Muscle of leg (tissue), 11 donors: ENCODE data around the gene ZSCAN21. TPM values are rescaled to one million over a fixed set of nuclear protein-coding genes. Genes with fewer than 3 reads are reported as not detected.

ENCODE experiments used
- DNase-seq: peaks from one replicate; pipeline ENCODE4 v3.0.0; 2013
- H3K27ac ChIP-seq: one replicate; pipeline ENCODE4 v1.5.1; 2013; ENCODE audit warnings: mild to moderate bottlenecking, low read length, control low read depth
- H3K27me3 ChIP-seq: one replicate; pipeline ENCODE4 v1.6.1; 2013; ENCODE audit warnings: low read length; ENCODE audit not compliant: control insufficient read depth, insufficient read depth
- H3K36me3 ChIP-seq: one replicate; pipeline ENCODE4 v1.6.1; 2013; ENCODE audit warnings: low read length; ENCODE audit not compliant: control insufficient read depth, insufficient read depth
- H3K4me1 ChIP-seq: one replicate; pipeline ENCODE4 v1.6.1; 2013; ENCODE audit warnings: low read length; ENCODE audit not compliant: control insufficient read depth, insufficient read depth
- H3K4me3 ChIP-seq: one replicate; pipeline ENCODE4 v1.5.1; 2013; ENCODE audit warnings: low read length, control low read depth
- H3K9me3 ChIP-seq: replicated peaks from 2 replicates; pipeline ENCODE4 v1.6.1; 2013; ENCODE audit warnings: low read depth, low read length; ENCODE audit not compliant: control insufficient read depth
- WGBS: methylation state at CpG from one replicate; pipeline ENCODE4 v1.1.5; 2013; ENCODE audit warnings: missing lambda C conversion rate; ENCODE audit not compliant: insufficient coverage; 5-methylcytosine and 5-hydroxymethylcytosine counted together
- polyA plus RNA-seq, 8 donors: library from polyadenylated mRNA; unstranded; fragments of 120-200 nt; gene quantifications; one replicate each; pipeline versions ENCODE4 v1.2.1 to v1.2.3, GENCODE V29; 2013; ENCODE audit warnings: inconsistent platforms in 1 of 8, low replicate concordance in 1 of 8; ENCODE audit not compliant: insufficient read length in 8 of 8, insufficient read depth in 1 of 8
- total RNA-seq: library from RNA; stranded (reverse); fragments of 120-200 nt; gene quantifications from one replicate; pipeline ENCODE4 v1.2.4, GENCODE V29; 2013

Gene ZSCAN21
- total and polyA plus RNA-seq, 9 donors: 12.3 to 15.8 (median 13.5) TPM

GRCh38 chr7:100106633-100107032 is 57.1 kb downstream of the ZSCAN21 start:
- H3K4me3 ChIP-seq: no peak overlapping the region
- 77% methylated on average over 15 of the region's 17 CpGs for WGBS

GRCh38 chr7:100107125-100107737 is 57.7 kb downstream of the ZSCAN21 start:
- Histone ChIP-seq H3K36me3 (peaks cover 74% of the 10 kb centered on the region), H3K9me3 (no peaks in the 10 kb centered on the region), H3K27ac (no peak overlapping the region), H3K4me3 (no peak overlapping the region), H3K4me1 (peaks cover 3% of the 10 kb centered on the region), H3K27me3 (no peaks in the 10 kb centered on the region)
- 72% methylated on average over 23 of the region's 25 CpGs for WGBS
- DNase-seq: no peak

More at GRCh38 chr7:100106633-100107032, 57.1 kb downstream of the ZSCAN21 start:
- no peak overlapping the region for H3K27ac ChIP-seq
- DNase-seq: no peak
- peaks cover 68% of the 10 kb centered on the region for H3K36me3 ChIP-seq
- H3K4me1 ChIP-seq: peaks cover 7% of the 10 kb centered on the region
- H3K27me3 ChIP-seq: no peaks in the 10 kb centered on the region
- no peaks in the 10 kb centered on the region for H3K9me3 ChIP-seq

GRCh38 chr7:100107890-100108289 is 58.3 kb downstream of the ZSCAN21 start:
- H3K27ac ChIP-seq: no peak overlapping the region
- peaks cover 80% of the 10 kb centered on the region for H3K36me3 ChIP-seq

GRCh38 chr7:100109521-100110163 is 60.1 kb downstream of the ZSCAN21 start:
- H3K9me3 ChIP-seq: no peaks in the 10 kb centered on the region
- H3K4me1 ChIP-seq: no peaks in the 10 kb centered on the region
- H3K27me3 ChIP-seq: no peaks in the 10 kb centered on the region
- no peak overlapping the region for H3K4me3 ChIP-seq
- WGBS: 77% methylated on average over 10 of the region's 12 CpGs
- no peak for DNase-seq
- no peak overlapping the region for H3K27ac ChIP-seq
- H3K36me3 ChIP-seq: peaks cover 81% of the 10 kb centered on the region

More at GRCh38 chr7:100107890-100108289, 58.3 kb downstream of the ZSCAN21 start:
- no peaks in the 10 kb centered on the region for H3K9me3 ChIP-seq
- H3K4me1 ChIP-seq: no peaks in the 10 kb centered on the region
- DNase-seq: no peak
- no peak overlapping the region for H3K4me3 ChIP-seq
- 59% methylated on average over 10 of the region's 11 CpGs for WGBS
- no peaks in the 10 kb centered on the region for H3K27me3 ChIP-seq

- Histone ChIP-seq H3K36me3 (peaks cover 75% of the 10 kb centered on the region), H3K27ac (no peak overlapping the region), H3K4me3 (no peak overlapping the region), H3K9me3 (no peaks in the 10 kb centered on the region), H3K27me3 (no peaks in the 10 kb centered on the region), H3K4me1 (no peaks in the 10 kb centered on the region)
- 87% methylated on average over 6 of the region's 7 CpGs for WGBS
- no peak for DNase-seq
Observed at GRCh38 chr7:100111156-100111555, 61.6 kb downstream of the ZSCAN21 start.

- H3K36me3 ChIP-seq: peaks cover 69% of the 10 kb centered on the region
Observed at GRCh38 chr7:100111914-100112313, 62.3 kb downstream of the ZSCAN21 start.

More at GRCh38 chr7:100111914-100112313, 62.3 kb downstream of the ZSCAN21 start:
- Histone ChIP-seq H3K27ac (no peak overlapping the region), H3K9me3 (no peaks in the 10 kb centered on the region), H3K27me3 (no peaks in the 10 kb centered on the region), H3K4me3 (no peak overlapping the region), H3K4me1 (no peaks in the 10 kb centered on the region)
- no peak for DNase-seq
- 89% methylated on average over 5 of the region's 13 CpGs for WGBS

Other genes with a start within 250 kb of the ZSCAN21 start
- not detected for gene CYP3A43, start 221.8 kb upstream of the ZSCAN21 start, total RNA-seq
- under 1 TPM in 2 of 8 donors, not detected in 6; 0.08 to 0.16 TPM for gene CYP3A43, start 221.8 kb upstream of the ZSCAN21 start, polyA plus RNA-seq
- gene OR2AE1, start 172.7 kb upstream of the ZSCAN21 start, total RNA-seq: not detected
- under 1 TPM in 1 of 8 donors, not detected in 7; 0.29 TPM for gene OR2AE1, start 172.7 kb upstream of the ZSCAN21 start, polyA plus RNA-seq
- 16.5 TPM for gene TRIM4, start 130.2 kb upstream of the ZSCAN21 start, total RNA-seq
- 10 to 100 TPM; 14.6 to 21.5 (median 17.0) TPM for gene TRIM4, start 130.2 kb upstream of the ZSCAN21 start, polyA plus RNA-seq
- gene GJC3, start 120.2 kb upstream of the ZSCAN21 start, total RNA-seq: 0.53 TPM
- under 1 TPM; 0.28 to 0.62 (median 0.39) TPM for gene GJC3, start 120.2 kb upstream of the ZSCAN21 start, polyA plus RNA-seq
- 0.75 TPM for gene AZGP1, start 73.7 kb upstream of the ZSCAN21 start, total RNA-seq
- gene AZGP1, start 73.7 kb upstream of the ZSCAN21 start, polyA plus RNA-seq: 1 to 10 TPM in 4 of 8 donors, under 1 TPM in 4; 0.31 to 3.2 (median 0.94) TPM
- 48.2 TPM for gene ZKSCAN1, start 34.2 kb upstream of the ZSCAN21 start, total RNA-seq
- gene ZKSCAN1, start 34.2 kb upstream of the ZSCAN21 start, polyA plus RNA-seq: 10 to 100 TPM; 20.6 to 37.3 (median 26.9) TPM
- 31.8 TPM for gene ZNF3, start 31.9 kb downstream of the ZSCAN21 start, total RNA-seq
- gene ZNF3, start 31.9 kb downstream of the ZSCAN21 start, polyA plus RNA-seq: 10 to 100 TPM; 22.5 to 29.7 (median 25.1) TPM
- gene COPS6, start 39.2 kb downstream of the ZSCAN21 start, total RNA-seq: 42.3 TPM
- gene COPS6, start 39.2 kb downstream of the ZSCAN21 start, polyA plus RNA-seq: 100 to 1,000 TPM in 1 of 8 donors, 10 to 100 TPM in 7; 88.3 to 100 (median 94.1) TPM
- gene MCM7, start 51.6 kb downstream of the ZSCAN21 start, total RNA-seq: 57.7 TPM
- 10 to 100 TPM; 69.2 to 88.7 (median 81.0) TPM for gene MCM7, start 51.6 kb downstream of the ZSCAN21 start, polyA plus RNA-seq
- gene AP4M1, start 51.9 kb downstream of the ZSCAN21 start, total RNA-seq: 15.8 TPM
- gene AP4M1, start 51.9 kb downstream of the ZSCAN21 start, polyA plus RNA-seq: 10 to 100 TPM; 20.4 to 29.5 (median 23.3) TPM
- 14.1 TPM for gene TAF6, start 69.6 kb downstream of the ZSCAN21 start, total RNA-seq
- gene TAF6, start 69.6 kb downstream of the ZSCAN21 start, polyA plus RNA-seq: 10 to 100 TPM; 31.6 to 41.0 (median 35.0) TPM
- 50.2 TPM for gene CNPY4, start 69.9 kb downstream of the ZSCAN21 start, total RNA-seq
- gene CNPY4, start 69.9 kb downstream of the ZSCAN21 start, polyA plus RNA-seq: 10 to 100 TPM; 31.0 to 56.4 (median 42.6) TPM
- gene MBLAC1, start 77.2 kb downstream of the ZSCAN21 start, total RNA-seq: 2.3 TPM
- gene MBLAC1, start 77.2 kb downstream of the ZSCAN21 start, polyA plus RNA-seq: 1 to 10 TPM; 1.2 to 2.2 (median 1.4) TPM
- 97.1 TPM for gene LAMTOR4, start 99.1 kb downstream of the ZSCAN21 start, total RNA-seq
- 10 to 100 TPM; 65.0 to 84.3 (median 72.8) TPM for gene LAMTOR4, start 99.1 kb downstream of the ZSCAN21 start, polyA plus RNA-seq
- 5.8 TPM for gene TRAPPC14, start 108.9 kb downstream of the ZSCAN21 start, total RNA-seq
- 10 to 100 TPM in 7 of 8 donors, 1 to 10 TPM in 1; 8.5 to 13.9 (median 10.9) TPM for gene TRAPPC14, start 108.9 kb downstream of the ZSCAN21 start, polyA plus RNA-seq
- gene GAL3ST4, start 118.8 kb downstream of the ZSCAN21 start, total RNA-seq: 4.3 TPM
- 10 to 100 TPM in 7 of 8 donors, 1 to 10 TPM in 1; 8.9 to 18.7 (median 12.1) TPM for gene GAL3ST4, start 118.8 kb downstream of the ZSCAN21 start, polyA plus RNA-seq
- 3.9 TPM for gene GPC2, start 127.6 kb downstream of the ZSCAN21 start, total RNA-seq
- gene GPC2, start 127.6 kb downstream of the ZSCAN21 start, polyA plus RNA-seq: 10 to 100 TPM in 2 of 8 donors, 1 to 10 TPM in 6; 5.9 to 11.2 (median 8.4) TPM
- gene STAG3, start 128.1 kb downstream of the ZSCAN21 start, total RNA-seq: 1.6 TPM
- gene STAG3, start 128.1 kb downstream of the ZSCAN21 start, polyA plus RNA-seq: 10 to 100 TPM in 5 of 8 donors, 1 to 10 TPM in 3; 9.0 to 20.2 (median 13.2) TPM
- 0.13 TPM for gene PVRIG, start 170.2 kb downstream of the ZSCAN21 start, total RNA-seq
- gene PVRIG, start 170.2 kb downstream of the ZSCAN21 start, polyA plus RNA-seq: 1 to 10 TPM; 1.5 to 7.6 (median 3.6) TPM